DMS 273 treated with DMSO at 0.1 percent for 48 hours (cell line): ENCODE measurements around the gene KCNH6.

Experiments used
- DNase-seq: peaks from one replicate; lab custom pipeline; 2025; lab: John Stamatoyannopoulos, UW

KCNH6 gene

DNA sequence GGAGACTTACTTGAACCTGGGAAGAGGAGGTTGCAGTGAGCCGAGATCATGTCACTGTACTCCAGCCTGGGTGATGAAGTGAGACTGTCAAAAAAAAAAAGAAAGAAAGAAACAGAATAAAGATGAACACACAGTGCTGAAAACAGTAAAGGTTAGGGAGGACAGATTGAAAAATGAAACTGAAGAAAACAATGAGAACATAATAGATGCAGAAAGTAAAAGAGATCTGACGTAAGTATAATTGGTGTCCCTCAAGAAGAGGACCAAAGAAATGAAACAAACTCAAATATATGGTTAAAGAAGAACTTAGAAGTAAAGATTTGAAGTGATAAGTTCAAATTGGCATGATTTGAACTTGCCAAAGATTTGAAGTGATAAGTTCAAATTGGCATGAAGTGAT lies 34.3 kb downstream of the KCNH6 start:
- no peak for DNase-seq

DNA sequence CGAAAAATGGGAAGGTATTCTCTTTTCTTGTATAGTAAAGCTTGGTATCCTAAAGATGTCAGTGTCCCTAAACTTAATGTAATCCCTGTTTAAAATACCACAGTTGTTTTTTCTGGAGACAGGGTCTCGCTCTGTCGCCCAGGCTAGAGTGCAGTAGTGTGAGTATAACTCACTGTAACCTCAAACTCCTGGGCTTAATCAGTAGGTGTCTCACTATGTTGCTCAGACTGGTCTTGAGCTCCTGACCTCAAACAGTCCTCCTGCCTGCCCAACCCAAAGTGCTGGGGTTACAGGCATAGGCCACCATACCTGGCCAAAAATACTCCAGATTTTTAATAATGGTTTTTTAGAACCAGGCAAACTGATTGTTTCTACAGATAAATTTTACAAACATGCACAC lies 35.3 kb downstream of the KCNH6 start:
- no peak for DNase-seq

DNA sequence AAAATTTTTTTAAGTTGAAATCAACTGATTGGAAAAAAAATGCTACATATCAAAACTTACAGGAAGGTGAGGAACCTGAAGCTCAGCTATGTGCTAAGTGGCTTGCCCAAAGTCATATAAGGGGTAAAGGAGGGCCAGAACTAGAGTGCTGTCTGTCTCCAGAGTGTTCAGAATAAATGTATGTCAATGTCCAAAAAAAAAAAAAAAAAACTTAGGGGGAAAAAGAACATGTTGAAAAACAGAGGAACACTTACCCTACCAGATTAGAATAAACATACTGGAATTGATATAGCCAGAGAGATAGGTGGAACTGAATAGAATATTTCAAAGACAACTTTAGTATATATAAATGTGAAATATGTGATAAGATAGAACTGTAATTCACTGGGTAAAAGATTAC lies 38.7 kb downstream of the KCNH6 start:
- DNase-seq = no peak

DNA sequence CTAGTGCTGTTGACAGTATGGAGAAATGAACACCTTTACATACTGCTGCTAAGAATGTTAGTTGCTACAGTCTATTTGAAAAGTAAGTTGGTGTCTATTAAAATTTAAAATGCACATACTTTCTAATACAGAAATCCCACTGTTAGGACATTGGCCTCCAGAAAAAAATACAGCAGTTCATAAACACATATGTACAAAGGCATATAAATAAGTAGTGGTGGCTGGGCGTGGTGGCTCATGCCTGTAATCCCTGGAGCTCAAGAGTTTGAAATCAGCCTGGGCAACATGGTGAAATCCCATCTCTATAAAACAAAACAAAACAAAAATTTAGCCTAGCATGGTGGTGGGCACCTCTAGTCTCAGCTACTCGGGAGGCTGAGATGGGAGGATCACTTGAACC lies 40.2 kb downstream of the KCNH6 start:
- no peak for DNase-seq

DNA sequence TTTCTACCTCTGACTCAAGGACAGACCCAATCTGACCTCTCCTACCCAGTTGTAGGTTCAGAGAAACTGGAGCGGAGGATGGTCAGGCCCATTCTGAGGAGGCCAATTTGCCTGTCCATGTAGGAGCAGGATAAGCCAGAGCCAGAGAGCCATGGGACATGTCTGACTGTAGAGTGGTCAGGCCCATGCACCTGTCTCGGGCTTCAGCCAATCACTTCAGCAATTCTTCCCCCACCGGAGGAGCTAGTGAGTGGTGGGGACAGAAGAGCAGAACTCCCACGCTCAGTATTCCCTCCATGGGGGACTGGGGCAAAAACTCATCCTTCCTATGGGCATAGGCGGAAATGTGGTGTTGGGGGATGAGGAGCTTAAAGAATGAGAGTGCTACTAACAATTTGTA lies 41.4 kb downstream of the KCNH6 start:
- DNase-seq = no peak

DNA sequence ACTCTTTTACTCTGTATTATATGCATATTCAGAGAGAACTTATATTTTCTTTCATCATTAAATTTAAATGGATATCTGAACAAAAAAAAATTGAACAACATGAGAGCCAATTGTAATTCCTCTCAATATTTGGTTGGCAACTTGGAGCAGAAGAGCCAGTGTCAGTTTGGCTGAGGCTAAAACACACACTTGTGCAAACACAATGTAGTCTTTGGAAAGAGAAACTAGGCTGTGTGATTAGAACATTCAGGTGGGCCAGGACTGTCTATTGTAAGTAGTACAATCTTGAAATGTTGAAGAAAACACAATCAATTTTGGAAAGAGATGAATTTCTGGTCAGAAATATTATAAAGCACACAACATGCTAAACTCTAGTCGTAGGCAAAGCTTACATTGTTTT lies 44.1 kb downstream of the KCNH6 start:
- DNase-seq = no peak

GRCh38 chr17:63568563-63568962 lies 45.4 kb downstream of the KCNH6 start:
- no peak for DNase-seq

GRCh38 chr17:63571632-63572310 lies 48.6 kb downstream of the KCNH6 start:
- no peak for DNase-seq

- no peak for DNase-seq
Measured at GRCh38 chr17:63573634-63574033, 50.5 kb downstream of the KCNH6 start.

DNA sequence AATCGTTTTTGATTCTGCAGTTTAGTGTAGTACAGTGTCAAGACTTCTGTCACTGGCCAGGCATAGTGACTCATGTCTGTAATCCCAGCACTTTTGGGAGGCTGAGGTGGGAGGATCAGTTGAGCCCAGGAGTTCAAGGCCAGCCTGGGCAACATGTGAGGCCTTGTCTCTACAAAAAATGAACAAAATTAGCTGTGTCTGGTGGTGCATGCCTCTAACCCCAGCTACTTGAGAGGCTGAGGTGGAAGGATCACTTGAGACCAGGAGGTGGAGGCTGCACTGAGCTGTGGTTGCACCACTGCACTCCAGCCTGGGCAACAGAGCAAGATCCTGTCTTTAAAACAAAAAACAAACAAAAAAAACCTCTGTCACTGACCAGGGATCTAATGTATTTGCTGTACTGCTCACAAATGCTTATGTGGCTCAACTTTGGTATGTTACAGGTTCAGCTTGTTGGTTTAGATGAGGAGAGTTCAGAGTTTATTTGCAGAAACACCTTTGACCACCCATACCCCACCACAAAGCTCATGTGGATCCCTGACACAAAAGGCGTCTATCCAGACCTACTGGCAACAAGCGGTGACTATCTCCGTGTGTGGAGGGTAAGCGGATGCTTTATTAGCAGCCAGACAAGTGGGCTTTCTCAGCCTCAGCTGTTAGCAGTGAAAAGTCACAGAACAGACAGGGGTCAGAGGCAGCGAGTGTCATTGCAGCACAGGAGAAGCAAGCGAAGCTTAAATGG lies 55.0 kb downstream of the KCNH6 start:
- DNase-seq = no peak

GRCh38 chr17:63578769-63579111 lies 55.6 kb downstream of the KCNH6 start:
- DNase-seq = no peak

DNA sequence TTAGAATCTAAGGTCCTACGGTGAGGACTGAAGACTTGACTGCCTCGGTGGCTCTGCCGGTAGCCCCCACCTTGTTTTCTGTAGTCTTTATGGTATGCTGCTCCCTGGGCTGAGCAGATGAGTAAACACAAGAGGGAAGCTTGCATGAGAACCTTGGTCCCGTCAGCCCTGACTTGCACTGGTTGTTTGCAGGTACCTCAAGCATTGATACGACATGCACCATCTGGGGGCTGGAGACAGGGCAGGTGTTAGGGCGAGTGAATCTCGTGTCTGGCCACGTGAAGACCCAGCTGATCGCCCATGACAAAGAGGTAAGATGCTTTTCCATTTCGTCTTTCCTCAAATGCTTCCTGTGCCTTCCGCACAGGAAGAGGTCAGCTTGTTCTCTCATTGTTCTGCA lies 56.5 kb downstream of the KCNH6 start:
- DNase-seq = no peak

- no peak for DNase-seq
Measured at GRCh38 chr17:63587770-63588169, 64.6 kb downstream of the KCNH6 start.

- DNase-seq = no peak
Measured at GRCh38 chr17:63588797-63589196, 65.6 kb downstream of the KCNH6 start.

- DNase-seq = no peak
Measured at GRCh38 chr17:63589646-63590045, 66.5 kb downstream of the KCNH6 start.

DNA sequence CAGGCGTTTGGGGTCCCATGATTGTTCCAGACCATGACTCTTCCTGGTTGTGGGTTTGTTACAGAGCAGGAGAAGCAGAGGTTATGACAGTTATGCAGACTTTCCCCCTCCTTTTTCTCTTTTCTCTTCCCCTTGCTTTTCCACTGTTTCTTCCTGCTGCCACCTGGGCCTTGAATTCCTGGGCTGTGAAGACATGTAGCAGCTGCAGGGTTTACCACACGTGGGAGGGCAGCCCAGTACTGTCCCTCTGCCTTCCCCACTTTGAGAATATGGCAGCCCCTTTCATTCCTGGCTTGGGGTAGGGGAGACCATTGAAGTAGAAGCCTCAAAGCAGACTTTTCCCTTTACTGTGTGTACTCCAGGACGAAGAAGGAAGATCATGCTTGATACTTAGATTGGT lies 69.6 kb downstream of the KCNH6 start:
- DNase-seq = no peak

DNA sequence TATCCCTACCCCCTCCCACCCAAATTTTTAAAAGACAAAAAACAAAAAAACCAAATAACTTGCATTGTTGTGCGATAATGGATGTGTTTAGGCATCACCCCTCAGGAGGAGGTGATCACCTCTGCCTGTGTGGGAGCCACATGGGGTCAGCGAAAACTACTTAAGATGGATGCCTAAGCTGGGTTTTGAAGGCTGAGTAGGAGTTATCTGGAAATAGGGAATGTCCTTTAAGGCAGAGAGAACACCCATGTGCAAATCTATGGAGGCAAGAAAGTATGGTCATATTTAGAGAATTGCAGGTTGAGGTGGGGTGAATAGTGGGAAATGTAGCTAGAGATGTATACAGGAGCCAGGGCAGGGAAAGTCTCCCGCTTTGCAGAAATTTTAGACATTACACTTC lies 72.0 kb downstream of the KCNH6 start:
- no peak for DNase-seq
